ENCODE data around the gene MLN.

DNA sequence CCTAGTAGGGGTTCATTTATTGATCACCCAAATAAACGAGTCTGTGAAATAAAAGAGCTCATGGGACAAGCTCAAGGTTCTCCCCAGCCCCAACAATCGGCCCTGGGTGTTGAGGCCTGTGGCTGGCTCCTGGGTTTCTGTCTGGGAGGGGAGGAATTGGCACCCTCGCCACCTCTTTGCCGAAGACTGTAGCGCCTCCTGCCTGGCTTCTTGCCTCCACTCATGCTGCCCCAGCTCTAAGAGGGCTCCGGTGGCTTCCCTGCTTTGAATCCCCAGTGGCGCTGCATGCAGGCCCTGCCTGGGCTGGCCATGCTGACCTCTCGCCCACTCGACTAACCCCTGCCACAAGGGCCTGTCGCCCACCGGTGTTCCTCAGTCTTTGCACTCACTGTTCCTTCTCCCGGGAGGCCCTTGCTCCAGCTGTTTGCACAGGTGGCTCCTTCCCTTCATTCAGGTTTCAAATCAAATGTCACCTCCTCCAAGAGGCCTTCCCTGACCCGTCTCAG lies 5.4 kb downstream of the MLN start:
- TF ChIP-seq CTCF (IDR thresholded peaks at IDR 0.05; ENCODE audit: low read depth, low read length) (no peak), EZH2phosphoT487 (IDR thresholded peaks at IDR 0.05; ENCODE audit: low read depth) (no peak)
